ENCODE results near the gene NUDT3. TPM values are rescaled to one million over a fixed set of nuclear protein-coding genes. Genes with fewer than 3 reads are reported as not detected.

NUDT3 gene
- total RNA-seq, 1 donor from 2014 or later = 31.7 TPM

- Histone ChIP-seq H3K27me3 (ENCODE audit: control insufficient read depth, insufficient read depth, low read length) (no peaks in the 10 kb centered on the region), H3K4me3 (ENCODE audit: low read depth, low read length) (peak overlapping the region; percentile 88), H3K36me3 (ENCODE audit: control insufficient read depth, insufficient read depth, low read length) (peaks cover under 1% of the 10 kb centered on the region)
- TF ChIP-seq CTCF (IDR thresholded peaks at IDR 0.05; ENCODE audit: insufficient read depth, low read length, poor library complexity, severe bottlenecking) = no peak
- no peak for DNase-seq (ENCODE audit: low read depth)
These were observed 156.4 kb downstream of the NUDT3 start for GRCh38 chr6:34236131-34236442.

- DNase-seq (ENCODE audit: low read depth) = peak; percentile 77
- TF ChIP-seq CTCF (IDR thresholded peaks at IDR 0.05; ENCODE audit: insufficient read depth, low read length, poor library complexity, severe bottlenecking) = no peak
- H3K4me3 ChIP-seq (ENCODE audit: low read depth, low read length) = peak overlapping the region; percentile 88
These were observed 156.9 kb downstream of the NUDT3 start for GRCh38 chr6:34235307-34236130.

GRCh38 chr6:34234667-34235306 is 157.7 kb downstream of the NUDT3 start:
- no peaks in the 10 kb centered on the region for H3K36me3 ChIP-seq (ENCODE audit: control insufficient read depth, insufficient read depth, low read length)
- no peaks in the 10 kb centered on the region for H3K27me3 ChIP-seq (ENCODE audit: control insufficient read depth, insufficient read depth, low read length)
- TF ChIP-seq CTCF (IDR thresholded peaks at IDR 0.05; ENCODE audit: insufficient read depth, low read length, poor library complexity, severe bottlenecking) = no peak
- H3K4me3 ChIP-seq (ENCODE audit: low read depth, low read length) = no peak overlapping the region
- DNase-seq (ENCODE audit: low read depth) = no peak

More at GRCh38 chr6:34235307-34236130, 156.9 kb downstream of the NUDT3 start:
- Histone ChIP-seq H3K36me3 (ENCODE audit: control insufficient read depth, insufficient read depth, low read length) (no peaks in the 10 kb centered on the region), H3K27me3 (ENCODE audit: control insufficient read depth, insufficient read depth, low read length) (no peaks in the 10 kb centered on the region)

GRCh38 chr6:34233867-34234266 is 158.6 kb downstream of the NUDT3 start:
- no peak overlapping the region for H3K4me3 ChIP-seq (ENCODE audit: low read depth, low read length)
- H3K27me3 ChIP-seq (ENCODE audit: control insufficient read depth, insufficient read depth, low read length) = no peaks in the 10 kb centered on the region
- no peak for DNase-seq (ENCODE audit: low read depth)
- H3K36me3 ChIP-seq (ENCODE audit: control insufficient read depth, insufficient read depth, low read length) = no peaks in the 10 kb centered on the region
- no peak for TF ChIP-seq CTCF (IDR thresholded peaks at IDR 0.05; ENCODE audit: insufficient read depth, low read length, poor library complexity, severe bottlenecking)

- Histone ChIP-seq H3K27me3 (ENCODE audit: control insufficient read depth, insufficient read depth, low read length) (no peaks in the 10 kb centered on the region), H3K36me3 (ENCODE audit: control insufficient read depth, insufficient read depth, low read length) (no peaks in the 10 kb centered on the region), H3K4me3 (ENCODE audit: low read depth, low read length) (no peak overlapping the region)
- DNase-seq (ENCODE audit: low read depth) = no peak
- TF ChIP-seq CTCF (IDR thresholded peaks at IDR 0.05; ENCODE audit: insufficient read depth, low read length, poor library complexity, severe bottlenecking) = no peak
These were observed 159.6 kb downstream of the NUDT3 start for GRCh38 chr6:34232901-34233300.
